WTC11 (cell line): ENCODE measurements around the gene CALML4. TPM values are rescaled to one million over a fixed set of nuclear protein-coding genes. Genes with fewer than 3 reads are reported as not detected.

ENCODE experiments used
- ATAC-seq: fragments of 200-7000 bp; cut with Tn5 transposase; 2 replicates; pipeline ENCODE4 v1.10.0; 2021; ENCODE audit warnings: mild to moderate bottlenecking, moderate library complexity
- CTCF ChIA-PET: fragments of 300-600 bp; sonication (Branson Sonifier 250); formaldehyde crosslinking; loops from one replicate; lab custom pipeline; 2021; ENCODE audit warnings: antibody characterized with exemption; lab: Charles Lee
- POLR2A ChIA-PET: fragments of 350-600 bp; sonication (Branson Sonifier 250); formaldehyde crosslinking; loops from one replicate; lab custom pipeline; 2021; ENCODE audit warnings: antibody characterized with exemption; lab: Charles Lee
- DNase-seq: peaks from one replicate; pipeline ENCODE4 v3.0.0; 2021; ENCODE audit warnings: low spot score
- H3K27ac Mint-ChIP-seq: 2 replicates; pipeline ENCODE4 v1.8.0; 2021; ENCODE audit warnings: mixed read lengths
- H3K27me3 Mint-ChIP-seq: 2 replicates; pipeline ENCODE4 v1.8.0; 2021; ENCODE audit warnings: low read depth, mild to moderate bottlenecking, moderate library complexity, mixed read lengths
- H3K36me3 Mint-ChIP-seq: 2 replicates; pipeline ENCODE4 v1.8.0; 2021; ENCODE audit warnings: mixed read lengths
- H3K4me1 Mint-ChIP-seq: 2 replicates; pipeline ENCODE4 v1.8.0; 2022; ENCODE audit warnings: mixed read lengths
- H3K4me3 Mint-ChIP-seq: 2 replicates; pipeline ENCODE4 v1.8.0; 2021; ENCODE audit warnings: mild to moderate bottlenecking, moderate library complexity, mixed read lengths
- H3K9me3 Mint-ChIP-seq: 2 replicates; pipeline ENCODE4 v1.8.0; 2021; ENCODE audit warnings: mixed read lengths
- AFF4 ChIP-seq: sonication (generic); formaldehyde crosslinking; IDR thresholded peaks from 2 replicates; pipeline ENCODE4 v1.8.1; 2023; ENCODE audit warnings: mild to moderate bottlenecking, missing genetic modification reagents, borderline replicate concordance
- ELF4 ChIP-seq: sonication (generic); formaldehyde crosslinking; IDR thresholded peaks from 2 replicates; pipeline ENCODE4 v1.8.1; 2022; ENCODE audit warnings: low read depth, mild to moderate bottlenecking, moderate library complexity, missing genetic modification reagents
- FOXK1 ChIP-seq: sonication (generic); formaldehyde crosslinking; IDR thresholded peaks from 2 replicates; pipeline ENCODE4 v1.8.0; 2022; ENCODE audit warnings: mild to moderate bottlenecking, moderate library complexity, missing genetic modification reagents
- FOXP4 ChIP-seq: sonication (generic); formaldehyde crosslinking; IDR thresholded peaks from 2 replicates; pipeline ENCODE4 v1.8.0; 2022; ENCODE audit warnings: mild to moderate bottlenecking, missing genetic modification reagents
- GRHL2 ChIP-seq: fragments of 250-450 bp; sonication (Bioruptor Pico); IDR thresholded peaks from 2 replicates; pipeline ENCODE4 v1.8.0; 2022; ENCODE audit warnings: mild to moderate bottlenecking, moderate library complexity; ENCODE audit not compliant: insufficient replicate concordance, severe bottlenecking
- JAZF1 ChIP-seq: fragments of 250-450 bp; sonication (Bioruptor Pico); IDR thresholded peaks from 2 replicates; pipeline ENCODE4 v1.9.0; 2021; ENCODE audit warnings: moderate library complexity, mild to moderate bottlenecking, inconsistent platforms
- JUN ChIP-seq: sonication (generic); formaldehyde crosslinking; IDR thresholded peaks from 2 replicates; pipeline ENCODE4 v1.8.0; 2023; ENCODE audit warnings: mild to moderate bottlenecking, missing genetic modification reagents
- NFATC4 ChIP-seq: fragments of 250-450 bp; sonication (Bioruptor Pico); IDR thresholded peaks from 2 replicates; pipeline ENCODE4 v1.9.0; 2021; ENCODE audit warnings: mild to moderate bottlenecking
- OVOL2 ChIP-seq: fragments of 250-450 bp; sonication (Bioruptor Pico); IDR thresholded peaks from 2 replicates; pipeline ENCODE4 v1.9.0; 2021; ENCODE audit warnings: mild to moderate bottlenecking, borderline replicate concordance
- PRDM15 ChIP-seq: sonication (generic); formaldehyde crosslinking; IDR thresholded peaks from 2 replicates; pipeline ENCODE4 v1.8.0; 2022; ENCODE audit warnings: missing genetic modification reagents
- PRRX2 ChIP-seq: fragments of 250-450 bp; sonication (Bioruptor Pico); IDR thresholded peaks from 2 replicates; pipeline ENCODE4 v1.8.0; 2021; ENCODE audit warnings: mild to moderate bottlenecking
- SMAD4 ChIP-seq: sonication (generic); formaldehyde crosslinking; IDR thresholded peaks from 2 replicates; pipeline ENCODE4 v1.8.0; 2022; ENCODE audit warnings: mild to moderate bottlenecking, missing genetic modification reagents
- STAT6 ChIP-seq: sonication (generic); formaldehyde crosslinking; conservative IDR thresholded peaks from 2 replicates; pipeline ENCODE4 v1.8.1; 2023; ENCODE audit warnings: mild to moderate bottlenecking, low read depth, missing genetic modification reagents, moderate library complexity
- ZNF219 ChIP-seq: sonication (generic); formaldehyde crosslinking; IDR thresholded peaks from 2 replicates; pipeline ENCODE4 v1.8.0; 2023; ENCODE audit warnings: missing genetic modification reagents, mild to moderate bottlenecking, borderline replicate concordance
- ZNF263 ChIP-seq: sonication (generic); formaldehyde crosslinking; IDR thresholded peaks from 2 replicates; pipeline ENCODE4 v1.8.1; 2022; ENCODE audit warnings: low read depth, mild to moderate bottlenecking, moderate library complexity, missing genetic modification reagents
- ZNF281 ChIP-seq: sonication (generic); formaldehyde crosslinking; IDR thresholded peaks from 2 replicates; pipeline ENCODE4 v1.8.0; 2023; ENCODE audit warnings: mild to moderate bottlenecking, missing genetic modification reagents
- ZNF396 ChIP-seq: fragments of 250-450 bp; sonication (Bioruptor Pico); IDR thresholded peaks from 2 replicates; pipeline ENCODE4 v1.8.0; 2021; ENCODE audit warnings: mild to moderate bottlenecking, moderate library complexity, borderline replicate concordance
- ZNF423 ChIP-seq: fragments of 250-450 bp; sonication (Bioruptor Pico); IDR thresholded peaks from 2 replicates; pipeline ENCODE4 v2.1.2; 2022; ENCODE audit warnings: mild to moderate bottlenecking, moderate library complexity
- ZSCAN18 ChIP-seq: fragments of 250-450 bp; sonication (Bioruptor Pico); IDR thresholded peaks from 2 replicates; pipeline ENCODE4 v2.1.2; 2022; ENCODE audit warnings: mild to moderate bottlenecking, moderate library complexity
- total RNA-seq: library from RNA; stranded (reverse); gene quantifications from 3 replicates; pipeline ENCODE4 v1.2.3, GENCODE V29; 2021

Gene CALML4
- total RNA-seq, 1 experiment from 2014 or later, result 9.8 TPM

GRCh38 chr15:68210821-68211655 is 5.9 kb upstream of the CALML4 start:
- DNase-seq (peak; percentile 87), ATAC-seq (peak; percentile 71)
- H3K9me3 Mint-ChIP-seq, result no peaks in the 10 kb centered on the region
- H3K27ac Mint-ChIP-seq, result no peak overlapping the region
- ChIA-PET POLR2A (interaction anchor here (0.7 to 1.0 kb wide), 2 partner anchors 14 to 21 kb away, joined by 3 to 4 read pairs; no protein-coding TSS in a partner anchor), CTCF (interaction anchor here (0.6 to 2.6 kb wide), 17 partner anchors 9 to 348 kb away, joined by 3 to 38 read pairs (median 6); partner anchors contain the start of genes CLN6 and FEM1B)
- peaks cover 4% of the 10 kb centered on the region; the same call in 1 of the 2 replicates for H3K36me3 Mint-ChIP-seq
- peaks cover 16% of the 10 kb centered on the region for H3K4me1 Mint-ChIP-seq
- no peaks in the 10 kb centered on the region for H3K27me3 Mint-ChIP-seq
- no peak overlapping the region for H3K4me3 Mint-ChIP-seq
- no peak for TF ChIP-seq OVOL2
- TF ChIP-seq ZNF423 (CRISPR knock-in tag), result no peak
- no peak for TF ChIP-seq ZNF396
- TF ChIP-seq STAT6 (CRISPR knock-in tag), result no peak
- TF ChIP-seq PRDM15 (CRISPR knock-in tag), result peak; percentile 61
- TF ChIP-seq FOXK1 (CRISPR knock-in tag), result no peak
- 0 out of 2 replicates have a peak, but pooled peaks have one; percentile 57 for TF ChIP-seq FOXP4
- TF ChIP-seq SMAD4 (CRISPR knock-in tag), result no peak
- TF ChIP-seq GRHL2, result no peak
- no peak for TF ChIP-seq ZNF281 (CRISPR knock-in tag)
- no peak for TF ChIP-seq NFATC4 (CRISPR knock-in tag)
- TF ChIP-seq ZNF219 (CRISPR knock-in tag), result no peak
- no peak for TF ChIP-seq JAZF1 (CRISPR knock-in tag)
- no peak for TF ChIP-seq AFF4 (CRISPR knock-in tag)
- TF ChIP-seq ZSCAN18, result no peak
- TF ChIP-seq PRRX2, result no peak
- no peak for TF ChIP-seq ELF4 (CRISPR knock-in tag)
- TF ChIP-seq JUN (CRISPR knock-in tag), result no peak
- TF ChIP-seq ZNF263 (CRISPR knock-in tag), result no peak
